Measurements from ENCODE around the gene DAZAP1.
A peak's percentile ranks its signal among the peaks of the same experiment; 100 is the strongest.

Gene DAZAP1

GRCh38 chr19:1459479-1459878, 52.1 kb downstream of the DAZAP1 start:
- no peak for DNase-seq (ENCODE audit: low read depth)
- no peak overlapping the region for H3K4me3 ChIP-seq (ENCODE audit: low read depth, low read length)
- TF ChIP-seq, protein P1, sequence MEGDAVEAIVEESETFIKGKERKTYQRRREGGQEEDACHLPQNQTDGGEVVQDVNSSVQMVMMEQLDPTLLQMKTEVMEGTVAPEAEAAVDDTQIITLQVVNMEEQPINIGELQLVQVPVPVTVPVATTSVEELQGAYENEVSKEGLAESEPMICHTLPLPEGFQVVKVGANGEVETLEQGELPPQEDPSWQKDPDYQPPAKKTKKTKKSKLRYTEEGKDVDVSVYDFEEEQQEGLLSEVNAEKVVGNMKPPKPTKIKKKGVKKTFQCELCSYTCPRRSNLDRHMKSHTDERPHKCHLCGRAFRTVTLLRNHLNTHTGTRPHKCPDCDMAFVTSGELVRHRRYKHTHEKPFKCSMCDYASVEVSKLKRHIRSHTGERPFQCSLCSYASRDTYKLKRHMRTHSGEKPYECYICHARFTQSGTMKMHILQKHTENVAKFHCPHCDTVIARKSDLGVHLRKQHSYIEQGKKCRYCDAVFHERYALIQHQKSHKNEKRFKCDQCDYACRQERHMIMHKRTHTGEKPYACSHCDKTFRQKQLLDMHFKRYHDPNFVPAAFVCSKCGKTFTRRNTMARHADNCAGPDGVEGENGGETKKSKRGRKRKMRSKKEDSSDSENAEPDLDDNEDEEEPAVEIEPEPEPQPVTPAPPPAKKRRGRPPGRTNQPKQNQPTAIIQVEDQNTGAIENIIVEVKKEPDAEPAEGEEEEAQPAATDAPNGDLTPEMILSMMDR (IDR thresholded peaks at IDR 0.05; ENCODE audit: low read depth, low read length, missing control alignments): no peak
- in situ Hi-C loops (cut with HindIII; ENCODE audit: low sequenced_read_pairs): no loop called here

DNA sequence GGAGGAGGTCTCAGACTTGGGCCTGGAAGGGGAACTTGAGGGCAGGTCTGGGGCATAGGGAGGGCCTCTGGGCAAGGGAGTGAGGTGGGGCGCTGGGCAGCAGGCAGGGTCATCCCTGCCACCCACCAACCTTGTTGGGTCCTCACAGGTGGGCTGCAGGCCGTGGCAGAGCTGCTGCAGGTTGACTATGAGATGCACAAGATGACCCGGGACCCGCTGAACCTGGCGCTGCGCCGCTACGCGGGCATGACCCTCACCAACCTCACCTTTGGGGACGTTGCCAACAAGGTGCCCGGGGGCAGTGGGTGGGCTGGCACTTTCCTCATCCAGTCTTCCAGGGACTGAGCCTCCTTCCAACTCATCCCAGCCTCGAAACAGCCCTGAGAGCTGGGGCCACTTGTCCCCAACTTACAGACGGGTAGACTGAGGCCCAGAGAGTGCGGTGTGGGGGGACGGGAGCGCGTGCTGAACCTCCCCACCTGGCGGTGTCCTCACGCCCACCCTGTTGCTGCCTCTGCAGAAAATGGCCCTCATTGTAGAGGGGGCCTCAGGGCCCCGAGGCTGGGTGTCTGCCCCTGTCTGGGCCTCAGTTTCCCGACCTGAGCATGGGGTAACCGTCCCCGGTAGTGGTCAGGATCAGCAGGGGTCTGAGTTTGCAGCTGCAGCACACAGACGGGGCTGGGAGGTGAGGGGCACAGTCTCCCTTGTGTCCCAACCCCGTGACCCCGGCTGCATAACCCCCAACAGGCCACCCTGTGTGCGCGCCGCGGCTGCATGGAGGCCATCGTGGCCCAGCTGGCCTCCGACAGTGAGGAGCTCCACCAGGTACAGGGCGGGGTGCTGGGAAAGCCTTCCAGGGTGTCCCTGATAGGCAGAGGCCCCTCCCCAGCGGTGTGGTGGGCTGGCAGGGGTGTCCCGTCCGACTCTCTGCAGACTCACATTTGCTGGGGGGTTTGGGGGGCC, 52.9 kb downstream of the DAZAP1 start:
- DNase-seq (ENCODE audit: low read depth): no peak
- TF ChIP-seq, protein P1 (IDR thresholded peaks at IDR 0.05; ENCODE audit: low read depth, low read length, missing control alignments): no peak
- in situ Hi-C loops (cut with HindIII; ENCODE audit: low sequenced_read_pairs): no loop called here
- H3K4me3 ChIP-seq (ENCODE audit: low read depth, low read length): no peak overlapping the region

GRCh38 chr19:1461862-1462261, 54.5 kb downstream of the DAZAP1 start:
- in situ Hi-C loops (cut with HindIII; ENCODE audit: low sequenced_read_pairs): no loop called here
- H3K4me3 ChIP-seq (ENCODE audit: low read depth, low read length): no peak overlapping the region
- no peak for DNase-seq (ENCODE audit: low read depth)
- TF ChIP-seq, protein P1 (IDR thresholded peaks at IDR 0.05; ENCODE audit: low read depth, low read length, missing control alignments): no peak

DNA sequence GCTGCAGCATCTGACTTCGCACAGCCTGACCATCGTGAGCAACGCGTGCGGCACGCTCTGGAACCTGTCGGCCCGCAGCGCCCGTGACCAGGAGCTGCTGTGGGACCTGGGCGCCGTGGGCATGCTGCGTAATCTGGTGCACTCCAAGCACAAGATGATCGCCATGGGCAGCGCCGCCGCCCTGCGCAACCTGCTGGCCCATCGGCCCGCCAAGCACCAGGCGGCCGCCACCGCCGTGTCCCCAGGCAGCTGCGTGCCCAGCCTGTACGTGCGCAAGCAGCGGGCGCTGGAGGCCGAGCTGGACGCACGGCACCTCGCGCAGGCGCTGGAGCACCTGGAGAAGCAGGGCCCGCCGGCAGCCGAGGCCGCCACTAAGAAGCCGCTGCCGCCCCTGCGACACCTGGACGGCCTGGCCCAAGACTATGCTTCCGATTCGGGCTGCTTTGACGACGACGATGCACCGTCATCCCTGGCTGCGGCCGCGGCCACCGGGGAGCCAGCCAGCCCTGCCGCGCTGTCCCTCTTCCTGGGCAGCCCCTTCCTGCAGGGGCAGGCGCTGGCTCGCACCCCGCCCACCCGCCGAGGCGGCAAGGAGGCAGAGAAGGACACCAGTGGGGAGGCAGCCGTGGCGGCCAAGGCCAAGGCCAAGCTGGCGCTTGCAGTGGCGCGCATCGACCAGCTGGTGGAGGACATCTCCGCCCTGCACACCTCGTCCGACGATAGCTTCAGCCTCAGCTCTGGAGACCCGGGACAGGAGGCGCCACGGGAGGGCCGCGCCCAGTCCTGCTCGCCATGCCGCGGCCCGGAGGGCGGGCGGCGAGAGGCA, 58.0 kb downstream of the DAZAP1 start:
- H3K4me3 ChIP-seq (ENCODE audit: low read depth, low read length): no peak overlapping the region
- no peak for DNase-seq (ENCODE audit: low read depth)
- in situ Hi-C loops (cut with HindIII; ENCODE audit: low sequenced_read_pairs): no loop called here
- TF ChIP-seq, protein P1 (IDR thresholded peaks at IDR 0.05; ENCODE audit: low read depth, low read length, missing control alignments): peak; percentile 58

DNA sequence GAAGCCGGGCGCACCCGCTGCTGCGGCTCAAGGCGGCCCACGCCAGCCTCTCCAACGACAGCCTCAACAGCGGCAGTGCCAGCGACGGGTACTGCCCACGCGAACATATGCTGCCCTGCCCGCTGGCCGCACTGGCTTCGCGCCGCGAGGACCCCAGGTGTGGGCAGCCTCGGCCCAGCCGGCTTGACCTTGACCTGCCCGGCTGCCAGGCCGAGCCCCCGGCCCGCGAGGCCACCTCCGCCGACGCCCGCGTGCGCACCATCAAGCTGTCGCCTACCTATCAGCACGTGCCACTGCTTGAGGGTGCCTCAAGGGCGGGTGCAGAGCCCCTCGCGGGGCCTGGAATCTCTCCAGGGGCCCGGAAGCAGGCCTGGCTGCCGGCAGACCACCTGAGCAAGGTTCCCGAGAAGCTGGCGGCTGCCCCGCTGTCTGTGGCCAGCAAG, 58.7 kb downstream of the DAZAP1 start:
- in situ Hi-C loops (cut with HindIII; ENCODE audit: low sequenced_read_pairs): no loop called here
- TF ChIP-seq, protein P1 (IDR thresholded peaks at IDR 0.05; ENCODE audit: low read depth, low read length, missing control alignments): no peak
- no peak overlapping the region for H3K4me3 ChIP-seq (ENCODE audit: low read depth, low read length)
- DNase-seq (ENCODE audit: low read depth): no peak

DNA sequence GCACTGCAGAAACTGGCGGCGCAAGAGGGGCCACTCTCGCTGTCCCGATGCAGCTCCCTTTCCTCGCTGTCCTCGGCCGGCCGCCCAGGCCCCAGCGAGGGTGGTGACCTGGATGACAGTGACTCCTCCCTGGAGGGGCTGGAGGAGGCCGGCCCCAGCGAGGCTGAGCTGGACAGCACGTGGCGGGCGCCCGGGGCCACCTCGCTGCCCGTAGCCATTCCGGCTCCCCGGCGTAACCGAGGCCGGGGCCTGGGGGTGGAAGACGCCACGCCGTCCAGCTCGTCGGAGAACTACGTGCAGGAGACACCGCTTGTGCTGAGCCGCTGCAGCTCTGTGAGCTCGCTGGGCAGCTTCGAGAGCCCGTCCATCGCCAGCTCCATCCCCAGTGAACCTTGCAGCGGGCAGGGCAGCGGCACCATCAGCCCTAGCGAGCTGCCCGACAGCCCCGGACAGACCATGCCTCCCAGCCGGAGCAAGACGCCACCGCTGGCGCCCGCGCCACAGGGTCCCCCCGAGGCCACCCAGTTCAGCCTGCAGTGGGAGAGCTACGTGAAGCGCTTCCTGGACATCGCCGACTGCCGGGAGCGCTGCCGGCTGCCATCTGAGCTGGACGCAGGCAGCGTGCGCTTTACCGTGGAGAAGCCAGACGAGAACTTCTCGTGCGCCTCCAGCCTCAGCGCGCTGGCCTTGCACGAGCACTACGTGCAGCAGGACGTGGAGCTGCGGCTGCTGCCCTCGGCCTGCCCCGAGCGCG, 59.3 kb downstream of the DAZAP1 start:
- no peak overlapping the region for H3K4me3 ChIP-seq (ENCODE audit: low read depth, low read length)
- no peak for DNase-seq (ENCODE audit: low read depth)
- TF ChIP-seq, protein P1 (IDR thresholded peaks at IDR 0.05; ENCODE audit: low read depth, low read length, missing control alignments): no peak
- in situ Hi-C loops (cut with HindIII; ENCODE audit: low sequenced_read_pairs): no loop called here
